PC-3 (cell line): ENCODE measurements around the gene N4BP2L2.

Experiments used
- EZH2 ChIP-seq: fragments of 300-600 bp; sonication (generic); IDR thresholded peaks from one replicate; pipeline ENCODE4 v1.6.1; 2017; ENCODE audit warnings: antibody characterized with exemption, mild to moderate bottlenecking, low read length; ENCODE audit not compliant: unreplicated experiment
- TF ChIP-seq, protein P1 (sequence below): fragments of 300-600 bp; sonication (generic); conservative IDR thresholded peaks from 2 replicates; pipeline ENCODE4 v1.5.1; 2017; ENCODE audit warnings: antibody characterized with exemption, low read depth, mild to moderate bottlenecking, low read length

- TF ChIP-seq, protein P1, sequence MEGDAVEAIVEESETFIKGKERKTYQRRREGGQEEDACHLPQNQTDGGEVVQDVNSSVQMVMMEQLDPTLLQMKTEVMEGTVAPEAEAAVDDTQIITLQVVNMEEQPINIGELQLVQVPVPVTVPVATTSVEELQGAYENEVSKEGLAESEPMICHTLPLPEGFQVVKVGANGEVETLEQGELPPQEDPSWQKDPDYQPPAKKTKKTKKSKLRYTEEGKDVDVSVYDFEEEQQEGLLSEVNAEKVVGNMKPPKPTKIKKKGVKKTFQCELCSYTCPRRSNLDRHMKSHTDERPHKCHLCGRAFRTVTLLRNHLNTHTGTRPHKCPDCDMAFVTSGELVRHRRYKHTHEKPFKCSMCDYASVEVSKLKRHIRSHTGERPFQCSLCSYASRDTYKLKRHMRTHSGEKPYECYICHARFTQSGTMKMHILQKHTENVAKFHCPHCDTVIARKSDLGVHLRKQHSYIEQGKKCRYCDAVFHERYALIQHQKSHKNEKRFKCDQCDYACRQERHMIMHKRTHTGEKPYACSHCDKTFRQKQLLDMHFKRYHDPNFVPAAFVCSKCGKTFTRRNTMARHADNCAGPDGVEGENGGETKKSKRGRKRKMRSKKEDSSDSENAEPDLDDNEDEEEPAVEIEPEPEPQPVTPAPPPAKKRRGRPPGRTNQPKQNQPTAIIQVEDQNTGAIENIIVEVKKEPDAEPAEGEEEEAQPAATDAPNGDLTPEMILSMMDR = no peak
- TF ChIP-seq EZH2 = no peak
Measured at GRCh38 chr13:32474999-32475792, 63.4 kb downstream of the N4BP2L2 start.
